Neural progenitor cell (in vitro differentiated cells): ENCODE results near the gene NUBPL.

Experiments used
- EZH2 ChIP-seq: fragments of 200-600 bp; sonication (generic); IDR thresholded peaks from 2 replicates; pipeline ENCODE4 v1.6.1; 2017; ENCODE audit warnings: antibody characterized with exemption, mild to moderate bottlenecking, moderate library complexity
- TF ChIP-seq, protein P1 (sequence below): fragments of 200-600 bp; sonication (generic); IDR thresholded peaks from 2 replicates; pipeline ENCODE4 v1.5.1; 2017; ENCODE audit warnings: antibody characterized with exemption, mild to moderate bottlenecking

DNA sequence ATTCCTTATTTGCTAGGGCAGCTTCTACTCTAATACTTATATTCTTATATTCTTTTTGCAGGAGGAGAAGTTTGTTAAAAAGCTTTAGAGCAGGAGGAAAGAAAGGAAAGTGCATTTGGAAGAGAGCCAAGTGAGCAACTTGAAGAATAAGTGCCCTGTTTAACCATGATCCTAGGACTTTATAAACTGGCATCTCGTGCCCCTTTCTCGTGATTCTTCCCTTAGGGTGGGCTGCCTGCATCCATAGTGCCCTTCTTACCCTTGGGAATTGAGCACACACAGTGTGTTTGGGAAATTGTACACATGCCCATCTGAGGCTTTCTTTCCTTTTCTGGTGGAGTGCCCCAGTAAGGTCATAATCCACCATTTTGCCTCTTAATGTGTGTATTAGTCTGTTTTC lies 141.9 kb downstream of the NUBPL start:
- TF ChIP-seq, protein P1, sequence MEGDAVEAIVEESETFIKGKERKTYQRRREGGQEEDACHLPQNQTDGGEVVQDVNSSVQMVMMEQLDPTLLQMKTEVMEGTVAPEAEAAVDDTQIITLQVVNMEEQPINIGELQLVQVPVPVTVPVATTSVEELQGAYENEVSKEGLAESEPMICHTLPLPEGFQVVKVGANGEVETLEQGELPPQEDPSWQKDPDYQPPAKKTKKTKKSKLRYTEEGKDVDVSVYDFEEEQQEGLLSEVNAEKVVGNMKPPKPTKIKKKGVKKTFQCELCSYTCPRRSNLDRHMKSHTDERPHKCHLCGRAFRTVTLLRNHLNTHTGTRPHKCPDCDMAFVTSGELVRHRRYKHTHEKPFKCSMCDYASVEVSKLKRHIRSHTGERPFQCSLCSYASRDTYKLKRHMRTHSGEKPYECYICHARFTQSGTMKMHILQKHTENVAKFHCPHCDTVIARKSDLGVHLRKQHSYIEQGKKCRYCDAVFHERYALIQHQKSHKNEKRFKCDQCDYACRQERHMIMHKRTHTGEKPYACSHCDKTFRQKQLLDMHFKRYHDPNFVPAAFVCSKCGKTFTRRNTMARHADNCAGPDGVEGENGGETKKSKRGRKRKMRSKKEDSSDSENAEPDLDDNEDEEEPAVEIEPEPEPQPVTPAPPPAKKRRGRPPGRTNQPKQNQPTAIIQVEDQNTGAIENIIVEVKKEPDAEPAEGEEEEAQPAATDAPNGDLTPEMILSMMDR = no peak
- TF ChIP-seq EZH2 = no peak
